Nephron (organoid): Measurements from ENCODE around the gene IFI16.

Experiments used
- H3K27ac Mint-ChIP-seq, 3 experiments: 2 replicates each; pipeline ENCODE4 v1.8.0; 2020; ENCODE audit warnings: mixed read lengths in 3 of 3, mild to moderate bottlenecking in 2 of 3, moderate library complexity in 1 of 3
- H3K27me3 Mint-ChIP-seq: 2 replicates; pipeline ENCODE4 v1.8.0; 2021; ENCODE audit warnings: low read depth, mild to moderate bottlenecking, moderate library complexity, mixed read lengths
- H3K36me3 Mint-ChIP-seq: 2 replicates; pipeline ENCODE4 v1.8.0; 2020; ENCODE audit warnings: low read depth, mixed read lengths
- H3K4me1 Mint-ChIP-seq: 2 replicates; pipeline ENCODE4 v1.8.0; 2020; ENCODE audit warnings: mixed read lengths
- H3K4me3 Mint-ChIP-seq, 3 experiments: 2 replicates each; pipeline ENCODE4 v1.8.0; 2020; ENCODE audit warnings: mild to moderate bottlenecking in 3 of 3, mixed read lengths in 3 of 3, moderate library complexity in 2 of 3
- H3K9me3 Mint-ChIP-seq: 2 replicates; pipeline ENCODE4 v1.8.0; 2020; ENCODE audit warnings: mixed read lengths
- TF ChIP-seq, protein P1 (sequence below), 3 experiments: fragments of 200-600 bp; sonication (generic); IDR thresholded peaks; one replicate each; pipeline ENCODE4 v1.5.0; 2021; ENCODE audit warnings: antibody characterized with exemption in 3 of 3; ENCODE audit not compliant: unreplicated experiment in 3 of 3

The IFI16 gene

DNA sequence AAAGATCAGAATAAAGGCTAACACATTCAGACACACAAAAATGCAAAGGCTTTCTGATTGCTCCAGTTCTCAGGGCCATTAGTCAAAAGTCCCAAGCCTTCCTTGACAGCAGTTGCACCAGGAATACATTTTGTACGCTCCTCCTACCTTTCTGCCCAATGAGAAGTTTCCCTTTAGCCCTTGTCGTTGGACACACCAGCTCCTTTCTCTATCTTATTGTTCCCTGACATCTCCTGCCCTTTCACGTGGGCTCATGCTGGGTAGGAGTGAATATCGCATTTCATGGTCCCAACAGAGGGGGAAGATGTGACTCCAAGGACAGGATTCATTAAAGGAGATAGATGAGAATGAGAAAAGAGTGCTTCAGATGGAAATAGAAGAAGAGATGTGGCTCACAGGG is 33.5 kb upstream of the IFI16 start:
- TF ChIP-seq, protein P1, sequence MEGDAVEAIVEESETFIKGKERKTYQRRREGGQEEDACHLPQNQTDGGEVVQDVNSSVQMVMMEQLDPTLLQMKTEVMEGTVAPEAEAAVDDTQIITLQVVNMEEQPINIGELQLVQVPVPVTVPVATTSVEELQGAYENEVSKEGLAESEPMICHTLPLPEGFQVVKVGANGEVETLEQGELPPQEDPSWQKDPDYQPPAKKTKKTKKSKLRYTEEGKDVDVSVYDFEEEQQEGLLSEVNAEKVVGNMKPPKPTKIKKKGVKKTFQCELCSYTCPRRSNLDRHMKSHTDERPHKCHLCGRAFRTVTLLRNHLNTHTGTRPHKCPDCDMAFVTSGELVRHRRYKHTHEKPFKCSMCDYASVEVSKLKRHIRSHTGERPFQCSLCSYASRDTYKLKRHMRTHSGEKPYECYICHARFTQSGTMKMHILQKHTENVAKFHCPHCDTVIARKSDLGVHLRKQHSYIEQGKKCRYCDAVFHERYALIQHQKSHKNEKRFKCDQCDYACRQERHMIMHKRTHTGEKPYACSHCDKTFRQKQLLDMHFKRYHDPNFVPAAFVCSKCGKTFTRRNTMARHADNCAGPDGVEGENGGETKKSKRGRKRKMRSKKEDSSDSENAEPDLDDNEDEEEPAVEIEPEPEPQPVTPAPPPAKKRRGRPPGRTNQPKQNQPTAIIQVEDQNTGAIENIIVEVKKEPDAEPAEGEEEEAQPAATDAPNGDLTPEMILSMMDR (IDR thresholded peaks at IDR 0.05; ENCODE audit: unreplicated experiment in 3 of 3) = no peak
- Mint-ChIP-seq H3K9me3 (peaks cover 4% of the 10 kb centered on the region), H3K4me1 (no peaks in the 10 kb centered on the region), H3K4me3 (no peak overlapping the region), H3K36me3 (no peaks in the 10 kb centered on the region), H3K27ac (no peak overlapping the region), H3K27me3 (no peaks in the 10 kb centered on the region)

DNA sequence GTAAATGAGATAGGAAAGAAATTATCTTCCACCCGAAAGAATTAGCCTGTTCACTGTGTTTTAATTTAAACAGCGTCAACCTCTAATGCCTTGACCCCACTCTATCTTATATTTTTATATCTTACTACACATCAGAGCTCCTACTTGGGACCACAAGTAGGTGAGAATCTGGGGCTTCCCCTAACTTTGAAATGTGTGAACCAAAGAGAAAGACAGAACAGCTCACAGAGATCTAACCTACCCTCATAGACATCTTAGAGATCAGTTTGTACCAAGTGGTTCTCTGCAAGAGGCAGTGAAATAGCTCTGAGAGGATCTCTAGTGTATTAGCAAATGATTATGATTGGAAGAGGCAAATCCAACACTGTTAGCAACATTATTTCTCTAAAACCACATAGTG is 31.0 kb upstream of the IFI16 start:
- Mint-ChIP-seq H3K4me1 (no peaks in the 10 kb centered on the region), H3K27me3 (no peaks in the 10 kb centered on the region), H3K9me3 (peaks cover 15% of the 10 kb centered on the region), H3K36me3 (no peaks in the 10 kb centered on the region), H3K4me3 (no peak overlapping the region), H3K27ac (no peak overlapping the region)
- TF ChIP-seq, protein P1 (IDR thresholded peaks at IDR 0.05; ENCODE audit: unreplicated experiment in 3 of 3) = no peak

DNA sequence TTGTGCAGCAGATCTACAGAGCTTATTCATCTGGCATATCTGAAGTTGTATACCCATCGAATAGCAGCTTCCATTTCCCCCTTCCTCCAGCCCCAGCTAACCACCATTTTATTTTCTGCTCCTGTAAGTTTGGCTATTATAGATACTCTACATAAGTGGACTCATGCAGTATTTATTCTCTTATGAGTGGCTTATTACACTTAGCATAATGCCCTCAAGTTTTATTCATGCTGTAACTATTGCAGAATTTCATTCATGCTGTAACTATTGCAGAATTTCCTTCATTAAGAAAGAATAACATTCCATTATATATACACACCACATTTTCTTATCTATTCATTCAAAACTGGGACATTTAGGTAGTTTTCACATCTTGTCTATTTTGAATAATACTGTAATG is 30.5 kb upstream of the IFI16 start:
- Mint-ChIP-seq H3K27ac (no peak overlapping the region), H3K4me3 (no peak overlapping the region), H3K27me3 (no peaks in the 10 kb centered on the region), H3K4me1 (no peaks in the 10 kb centered on the region), H3K9me3 (peaks cover 15% of the 10 kb centered on the region), H3K36me3 (no peaks in the 10 kb centered on the region)
- TF ChIP-seq, protein P1 (IDR thresholded peaks at IDR 0.05; ENCODE audit: unreplicated experiment in 3 of 3) = no peak

DNA sequence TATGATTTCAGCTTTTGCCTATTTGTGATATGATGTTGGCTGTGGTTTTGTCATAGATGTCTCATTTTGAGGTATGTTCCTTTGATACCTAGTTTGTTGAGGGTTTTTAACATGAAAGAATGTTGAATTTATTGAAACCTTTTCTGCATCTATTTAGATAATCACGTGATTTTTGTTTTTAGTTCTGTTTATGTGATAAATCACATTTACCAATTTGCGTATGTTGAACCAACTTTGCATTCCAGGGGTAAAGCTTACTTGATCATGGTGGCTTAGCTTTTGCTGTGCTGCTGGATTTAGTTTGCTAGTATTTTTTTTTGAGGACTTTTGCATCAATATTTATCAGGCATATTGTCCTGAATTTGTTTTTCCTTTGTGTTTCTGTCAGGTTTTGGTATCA is 26.5 kb upstream of the IFI16 start:
- Mint-ChIP-seq H3K36me3 (no peaks in the 10 kb centered on the region), H3K4me1 (no peaks in the 10 kb centered on the region), H3K9me3 (peaks cover 22% of the 10 kb centered on the region), H3K27ac (no peak overlapping the region), H3K27me3 (no peaks in the 10 kb centered on the region), H3K4me3 (no peak overlapping the region)
- TF ChIP-seq, protein P1 (IDR thresholded peaks at IDR 0.05; ENCODE audit: unreplicated experiment in 3 of 3) = no peak

DNA sequence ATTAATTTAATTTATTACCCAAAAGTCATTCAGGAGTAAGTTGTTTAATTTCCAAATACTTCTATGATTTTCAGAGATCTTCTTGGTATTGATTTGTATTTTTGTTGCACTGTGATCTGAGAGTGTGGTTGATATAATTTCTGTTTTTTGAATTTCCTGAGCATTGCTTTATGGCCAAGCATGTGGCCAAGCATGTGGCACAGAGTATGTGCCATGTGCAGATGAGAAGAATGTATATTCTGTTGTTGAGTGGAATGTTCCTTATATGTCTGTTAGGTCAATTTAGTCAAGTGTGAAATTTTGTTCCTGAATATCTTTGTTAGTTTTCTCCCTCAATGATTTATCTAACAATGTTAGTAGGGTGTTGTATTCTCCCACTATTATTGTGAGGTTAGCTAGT is 25.3 kb upstream of the IFI16 start:
- Mint-ChIP-seq H3K4me3 (no peak overlapping the region), H3K9me3 (peaks cover 22% of the 10 kb centered on the region), H3K27ac (no peak overlapping the region), H3K4me1 (no peaks in the 10 kb centered on the region), H3K27me3 (no peaks in the 10 kb centered on the region), H3K36me3 (no peaks in the 10 kb centered on the region)
- TF ChIP-seq, protein P1 (IDR thresholded peaks at IDR 0.05; ENCODE audit: unreplicated experiment in 3 of 3) = no peak

DNA sequence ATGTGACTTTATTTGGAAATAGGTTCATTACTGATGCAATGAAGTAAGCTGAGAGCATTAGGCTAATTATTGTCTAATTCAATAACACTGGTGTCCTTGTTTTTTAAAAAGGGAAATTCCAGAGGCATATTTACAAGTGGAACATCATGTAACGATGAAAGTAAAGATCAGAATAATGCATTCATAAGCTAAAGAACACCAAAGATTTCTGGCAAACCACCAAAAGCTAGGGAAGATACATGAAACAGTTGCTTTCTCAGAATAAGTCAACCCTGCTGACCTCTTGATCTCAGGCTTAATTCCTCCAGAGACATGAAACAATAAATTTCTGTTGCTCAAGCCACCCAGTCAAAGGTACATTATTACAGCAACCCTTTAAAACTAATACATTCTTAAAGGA is 20.3 kb upstream of the IFI16 start:
- Mint-ChIP-seq H3K27me3 (no peaks in the 10 kb centered on the region), H3K4me3 (no peak overlapping the region), H3K36me3 (no peaks in the 10 kb centered on the region), H3K27ac (no peak overlapping the region), H3K4me1 (no peaks in the 10 kb centered on the region), H3K9me3 (peaks cover 6% of the 10 kb centered on the region)
- TF ChIP-seq, protein P1 (IDR thresholded peaks at IDR 0.05; ENCODE audit: unreplicated experiment in 3 of 3) = no peak
